Testis (tissue), 2 donors: ENCODE measurements around the gene FAM78B.

ENCODE experiments used
- CTCF ChIP-seq, 3 experiments: fragments of 450-650 bp in 2 of 3; fragments of 200-600 bp in 1 of 3; sonication (generic) in 1 of 3; IDR thresholded peaks; one replicate each; pipeline ENCODE4 v1.5.1; 2016 to 2019; ENCODE audit warnings: antibody characterized with exemption in 3 of 3, mild to moderate bottlenecking in 2 of 3, moderate library complexity in 1 of 3
- POLR2A ChIP-seq: fragments of 450-650 bp; IDR thresholded peaks from one replicate; pipeline ENCODE4 v1.6.1; 2017; ENCODE audit warnings: antibody characterized with exemption, mild to moderate bottlenecking, moderate library complexity

- no peak for TF ChIP-seq POLR2A
- no peak for TF ChIP-seq CTCF (IDR thresholded peaks at IDR 0.05)
Measured at GRCh38 chr1:166064313-166064926, 102.4 kb downstream of the FAM78B start.
